Hematopoietic multipotent progenitor cell treated with erythropoietin and hydrocortisone succinate and interleukin-3 and kit ligand, for 4 days (in vitro differentiated cells): ENCODE measurements around the gene ATP9A.
"Not testable (repeated sequence)": the region's sequence is repeated elsewhere in the genome, so short reads cannot be mapped to it uniquely, and the experiment has no call there.

Experiments used
- DNase-seq: peaks from one replicate; pipeline ENCODE4 v3.0.0-alpha.2; 2015

Gene ATP9A

GRCh38 chr20:51750037-51750769 lies 18.0 kb downstream of the ATP9A start:
- DNase-seq: peak; percentile 60

DNA sequence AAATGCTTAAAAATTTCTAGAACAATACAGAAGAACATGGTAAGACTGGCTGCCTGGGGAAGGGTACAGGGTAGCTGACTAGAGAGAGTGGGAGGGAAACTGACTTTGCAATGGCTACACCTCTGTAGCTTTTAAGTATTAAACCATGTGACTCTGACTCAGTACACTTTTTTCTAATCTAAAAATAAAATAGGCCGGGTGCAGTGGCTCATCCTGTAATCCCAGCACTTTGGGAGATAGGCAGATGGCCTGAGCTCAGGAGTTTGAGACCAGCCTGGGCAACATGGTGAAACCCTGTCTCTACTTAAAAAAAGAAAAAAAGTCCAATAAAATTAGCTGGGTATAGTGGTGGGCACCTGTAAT lies 18.5 kb downstream of the ATP9A start:
- no peak for DNase-seq

DNA sequence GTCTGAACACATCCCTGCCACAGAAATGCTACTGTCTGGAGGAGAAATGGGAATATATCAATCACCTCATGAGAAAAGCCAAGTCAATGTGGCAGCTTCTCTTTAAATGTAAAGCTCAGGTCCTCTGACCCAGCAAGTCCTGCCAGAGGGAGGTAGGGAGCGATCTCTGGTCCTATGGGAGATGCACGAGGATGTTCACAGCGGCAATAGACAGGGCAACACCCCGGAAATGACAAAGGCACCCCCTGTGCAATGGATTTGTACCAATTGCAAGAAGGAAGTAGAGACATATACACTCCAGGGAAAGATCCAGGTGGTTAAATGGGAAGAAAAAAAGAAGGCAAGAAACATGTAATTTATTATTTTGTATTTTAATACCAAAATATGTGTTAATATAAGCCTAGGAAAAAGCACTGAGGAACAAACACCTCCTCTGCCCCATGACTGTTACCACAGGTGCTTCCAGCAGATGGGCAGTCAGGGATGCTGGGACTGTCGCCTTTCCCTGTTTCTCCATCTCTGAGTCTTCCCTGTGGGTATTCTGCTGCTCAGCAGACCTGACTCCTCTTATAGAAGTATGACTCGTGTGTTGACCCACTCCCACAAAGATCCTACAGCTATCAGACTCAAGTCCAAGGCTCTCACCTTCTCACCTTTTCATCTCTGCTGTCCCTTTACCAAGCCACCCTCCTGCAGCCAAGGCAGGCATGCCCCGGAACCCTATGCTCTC lies 20.8 kb downstream of the ATP9A start:
- DNase-seq: no peak

- DNase-seq: no peak
Measured at GRCh38 chr20:51745804-51746203, 22.4 kb downstream of the ATP9A start.

DNA sequence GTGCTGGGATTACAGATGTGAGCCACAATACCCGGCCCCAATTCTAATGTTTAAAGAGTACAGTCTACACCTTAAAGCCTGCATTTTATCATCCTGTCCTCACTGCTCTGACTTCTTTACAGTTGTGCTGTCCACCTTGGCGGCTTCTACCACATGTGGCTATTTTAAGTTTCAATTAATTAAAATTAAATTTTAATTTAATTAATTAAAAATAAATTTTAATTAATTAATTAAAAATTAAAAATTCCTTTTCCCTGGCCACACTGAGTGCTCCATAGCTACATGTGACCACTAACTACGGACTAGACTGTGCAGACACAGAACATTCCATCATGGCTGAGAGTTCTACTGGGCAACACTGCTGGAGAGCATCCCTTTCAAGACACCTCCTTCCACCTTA lies 27.4 kb downstream of the ATP9A start:
- no peak for DNase-seq

- not testable (repeated sequence) for DNase-seq
Measured at GRCh38 chr20:51740308-51740707, 27.9 kb downstream of the ATP9A start.

- DNase-seq: no peak
Measured at GRCh38 chr20:51739722-51740249, 28.4 kb downstream of the ATP9A start.

GRCh38 chr20:51738877-51739447 lies 29.2 kb downstream of the ATP9A start:
- DNase-seq: no peak

- not testable (repeated sequence) for DNase-seq
Measured at GRCh38 chr20:51738261-51738660, 29.9 kb downstream of the ATP9A start.

- DNase-seq: no peak
Measured at GRCh38 chr20:51736947-51737346, 31.2 kb downstream of the ATP9A start.

DNA sequence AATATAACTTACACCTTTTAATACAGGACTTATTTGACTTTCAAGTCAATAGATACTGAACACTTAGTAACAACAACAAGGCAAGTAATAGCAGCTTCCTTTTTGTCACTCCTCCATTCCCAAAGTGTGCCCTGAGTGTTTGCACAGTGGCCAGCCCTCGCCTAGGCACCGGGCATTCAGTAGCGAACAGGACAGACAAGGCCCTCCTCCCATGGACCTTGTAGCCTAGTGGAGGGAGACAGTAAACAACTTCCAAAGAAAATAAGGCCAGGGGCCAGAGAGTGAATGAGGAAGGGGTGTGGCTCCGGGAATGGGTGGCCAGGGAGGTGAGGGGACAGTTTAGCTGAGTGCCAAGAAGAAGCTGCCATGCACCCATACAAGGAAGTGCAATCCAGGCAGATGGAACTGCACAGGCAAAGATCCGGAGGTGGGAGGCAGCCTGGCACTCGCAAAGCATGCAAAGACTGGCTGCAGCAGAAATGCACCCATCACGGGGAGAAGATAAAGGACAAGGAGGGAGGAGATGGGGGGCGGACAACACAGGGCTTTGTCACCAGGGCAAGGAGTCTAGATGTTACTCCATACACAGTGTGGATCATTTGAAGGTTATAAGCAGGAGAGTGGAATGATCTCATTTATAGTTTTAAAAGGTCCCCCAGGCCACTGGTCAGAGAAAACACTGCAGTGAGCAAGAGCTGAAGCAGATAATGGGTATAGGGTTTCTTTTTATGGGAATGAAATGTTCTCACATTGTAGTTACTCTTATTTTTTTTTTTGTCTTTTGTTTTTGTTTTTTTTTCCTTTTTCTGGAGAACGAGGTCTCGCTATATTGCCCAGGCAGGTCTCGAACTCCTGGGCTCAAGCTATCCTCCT lies 32.2 kb downstream of the ATP9A start:
- DNase-seq: no peak

DNA sequence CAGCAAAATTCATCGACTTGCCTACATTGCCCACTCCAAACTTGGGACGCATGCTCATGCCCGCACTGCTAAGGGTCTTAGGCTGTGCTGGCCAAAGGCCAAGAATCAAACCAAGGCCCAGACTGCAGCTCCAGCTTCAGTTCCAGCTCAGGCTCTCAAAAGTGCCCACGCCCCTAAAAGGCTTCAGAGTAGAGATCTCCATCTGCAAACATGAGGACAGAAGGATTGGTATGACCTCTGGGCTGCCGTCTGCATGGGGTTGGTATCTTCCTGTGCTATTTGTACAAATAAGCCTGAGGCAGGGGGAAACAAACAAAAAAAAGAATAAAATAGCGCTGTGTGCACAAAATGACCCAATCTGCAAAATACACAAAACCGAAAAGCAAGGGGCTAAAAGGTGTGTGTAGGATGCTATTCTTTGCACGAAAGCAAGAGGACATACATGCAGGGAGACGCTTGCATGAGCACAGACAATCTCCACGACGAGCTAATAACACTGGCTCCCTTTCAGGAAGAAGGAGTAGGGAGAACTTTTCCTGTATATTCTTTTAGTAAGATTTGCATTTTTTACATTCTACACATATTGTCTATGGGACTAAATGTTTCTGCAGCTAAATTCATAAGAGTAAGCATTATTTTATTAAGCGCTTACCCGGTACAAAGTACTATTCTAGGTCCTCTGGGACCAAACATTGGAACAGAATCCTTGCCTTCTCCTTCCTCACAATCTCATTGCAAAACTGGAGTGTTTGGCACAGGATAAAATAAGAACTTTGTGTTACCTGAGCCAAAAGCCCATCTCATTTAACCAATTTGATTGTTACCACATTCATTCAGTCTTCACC lies 33.1 kb downstream of the ATP9A start:
- no peak for DNase-seq

- no peak for DNase-seq
Measured at GRCh38 chr20:51733070-51733469, 35.1 kb downstream of the ATP9A start.

DNA sequence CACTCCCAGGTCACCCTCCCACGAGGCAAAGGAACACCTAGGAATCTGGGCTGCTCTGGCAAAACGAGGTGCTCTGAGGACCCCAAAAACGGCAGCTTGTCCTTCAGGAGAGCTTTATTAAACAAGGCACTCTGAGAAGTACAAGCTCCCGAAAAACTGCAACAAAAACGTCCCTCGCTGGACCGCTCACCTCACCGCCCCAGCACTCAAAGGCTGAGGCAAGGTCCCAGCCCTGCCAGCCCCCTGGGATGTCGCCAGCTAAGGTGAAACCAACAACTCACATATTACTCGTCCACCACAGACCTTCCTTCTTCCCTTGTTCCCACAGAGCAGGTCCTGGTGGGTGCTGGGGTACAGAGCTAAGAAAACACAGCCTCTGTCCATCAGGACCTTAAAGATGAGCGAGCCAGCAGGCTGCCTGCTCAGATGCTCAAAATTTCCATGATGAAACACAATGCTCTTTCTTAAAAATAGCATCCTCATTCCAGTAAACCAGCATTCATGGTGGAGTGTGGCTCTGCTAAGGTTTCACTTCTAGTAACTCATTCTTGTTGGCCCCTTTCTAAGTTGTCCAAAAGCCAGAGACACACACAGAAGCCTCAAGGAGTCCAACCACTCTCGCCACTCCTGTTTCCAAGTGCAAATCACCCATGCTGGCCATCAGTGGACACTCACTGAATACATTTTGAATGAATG lies 35.9 kb downstream of the ATP9A start:
- no peak for DNase-seq

GRCh38 chr20:51731731-51732095 lies 36.5 kb downstream of the ATP9A start:
- no peak for DNase-seq

GRCh38 chr20:51729771-51730170 lies 38.4 kb downstream of the ATP9A start:
- no peak for DNase-seq

DNA sequence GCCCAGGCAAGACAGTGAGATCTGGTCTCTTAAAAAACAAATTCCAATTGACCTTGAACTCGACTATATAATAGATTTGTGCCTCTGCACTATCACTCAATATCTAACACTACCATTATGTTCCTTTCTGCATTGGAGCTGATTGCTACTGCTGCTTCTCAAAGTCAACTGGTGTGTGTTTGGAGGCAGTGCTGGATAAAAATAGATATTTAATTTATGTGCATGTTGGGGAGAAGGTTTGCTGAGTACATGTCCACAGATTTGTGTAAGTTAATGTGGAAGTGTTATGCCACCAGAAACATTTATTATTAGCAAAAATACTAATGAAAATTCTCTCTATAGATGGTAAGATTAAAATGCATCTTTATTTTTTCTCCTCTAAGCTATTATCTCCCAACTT lies 39.5 kb downstream of the ATP9A start:
- no peak for DNase-seq

GRCh38 chr20:51727872-51728271 lies 40.3 kb downstream of the ATP9A start:
- no peak for DNase-seq

DNA sequence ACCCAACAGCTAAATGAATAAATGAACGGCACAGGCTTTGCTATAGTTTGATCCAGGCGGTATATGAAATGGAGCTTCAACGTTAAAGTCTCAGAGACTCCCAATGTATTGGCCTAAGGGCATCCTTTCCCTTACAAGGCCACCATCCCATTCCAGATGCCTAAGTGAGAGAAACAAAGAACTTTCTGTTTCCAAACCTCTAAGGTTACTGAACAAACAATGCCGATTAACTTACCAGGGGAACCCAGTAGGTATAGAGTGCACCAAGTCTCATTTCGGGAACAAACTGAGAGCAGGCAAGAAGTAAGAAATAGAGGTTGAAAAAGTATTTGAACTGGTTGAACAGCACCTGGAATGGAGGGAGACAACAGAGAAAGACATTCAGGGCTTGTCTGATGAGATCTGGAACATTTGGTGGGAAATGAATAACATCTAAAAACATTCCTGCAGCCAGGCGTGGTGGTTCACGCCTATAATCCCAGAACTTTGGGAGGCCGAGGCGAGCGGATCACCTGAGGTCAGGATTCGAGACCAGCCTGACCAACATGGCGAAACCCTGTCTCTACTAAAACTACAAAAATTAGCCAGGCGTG lies 42.5 kb downstream of the ATP9A start:
- DNase-seq: no peak

DNA sequence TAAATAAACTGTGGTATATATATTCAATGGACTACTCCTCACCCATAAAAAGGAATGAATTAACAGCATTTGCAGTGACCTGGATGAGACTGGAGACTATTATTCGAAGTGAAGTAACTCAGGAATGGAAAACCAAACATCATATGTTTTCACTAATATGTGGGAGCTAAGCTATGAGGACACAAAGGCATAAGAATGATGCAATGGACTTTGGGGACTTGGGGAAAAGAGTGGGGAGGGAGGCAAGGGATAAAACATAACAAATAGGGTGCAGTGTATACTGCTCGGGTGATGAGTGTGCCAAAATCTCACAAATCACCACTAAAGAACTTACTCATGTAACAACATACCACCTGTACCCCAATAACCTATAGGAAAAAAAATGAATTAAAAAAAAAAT lies 45.2 kb downstream of the ATP9A start:
- not testable (repeated sequence) for DNase-seq

GRCh38 chr20:51722246-51722645 lies 45.9 kb downstream of the ATP9A start:
- DNase-seq: not testable (repeated sequence)
